Astrocyte (in vitro differentiated cells and primary cell): ENCODE measurements around the gene CABLES1. TPM values are rescaled to one million over a fixed set of nuclear protein-coding genes. Genes with fewer than 3 reads are reported as not detected.

Source experiments
- DNase-seq: peaks from one replicate; pipeline ENCODE4 v3.0.0-alpha.2; 2010; ENCODE audit warnings: low read depth
- FAIRE-seq: peaks from 2 replicates; lab custom pipeline; 2011; peaks lifted over from hg19 to GRCh38; lab: Jason Lieb, UNC
- H2AFZ ChIP-seq: 2 replicates; pipeline ENCODE4 v1.6.0; 2012; ENCODE audit warnings: low read depth, low read length, inconsistent platforms
- H3K27ac ChIP-seq: 2 replicates; pipeline ENCODE4 v1.5.1; 2011; ENCODE audit warnings: low read depth, low read length, inconsistent platforms
- H3K27me3 ChIP-seq: 2 replicates; pipeline ENCODE4 v1.6.0; 2011; ENCODE audit warnings: low read length, inconsistent platforms; ENCODE audit not compliant: insufficient read depth
- H3K36me3 ChIP-seq: 2 replicates; pipeline ENCODE4 v1.5.1; 2011; ENCODE audit warnings: low read length, inconsistent platforms; ENCODE audit not compliant: insufficient read depth
- H3K4me1 ChIP-seq: 2 replicates; pipeline ENCODE4 v1.5.1; 2011; ENCODE audit warnings: low read length, inconsistent platforms; ENCODE audit not compliant: insufficient read depth
- H3K4me2 ChIP-seq: 2 replicates; pipeline ENCODE4 v1.6.0; 2012; ENCODE audit warnings: low read length, inconsistent platforms
- H3K4me3 ChIP-seq: 2 replicates; pipeline ENCODE4 v1.5.1; 2011; ENCODE audit warnings: low read depth, mild to moderate bottlenecking, low read length, inconsistent platforms; ENCODE audit not compliant: insufficient read depth
- H3K79me2 ChIP-seq: 2 replicates; pipeline ENCODE4 v1.6.0; 2012; ENCODE audit warnings: mild to moderate bottlenecking, low read length, inconsistent platforms; ENCODE audit not compliant: insufficient read depth
- H3K9ac ChIP-seq: 2 replicates; pipeline ENCODE4 v1.6.0; 2012; ENCODE audit warnings: mild to moderate bottlenecking, low read length, inconsistent platforms
- H3K9me3 ChIP-seq: 2 replicates; pipeline ENCODE4 v1.5.1; 2012; ENCODE audit warnings: low read depth, mild to moderate bottlenecking, low read length, inconsistent platforms; ENCODE audit not compliant: insufficient read depth
- H4K20me1 ChIP-seq: 2 replicates; pipeline ENCODE4 v1.6.0; 2012; ENCODE audit warnings: low read length, inconsistent platforms; ENCODE audit not compliant: insufficient read depth
- H3K27ac Mint-ChIP-seq: one replicate; pipeline ENCODE4 v1.8.0; 2021; ENCODE audit warnings: mild to moderate bottlenecking, mixed read lengths; ENCODE audit not compliant: unreplicated experiment
- H3K27me3 Mint-ChIP-seq: one replicate; pipeline ENCODE4 v1.8.0; 2021; ENCODE audit warnings: low read depth, mixed read lengths; ENCODE audit not compliant: unreplicated experiment
- H3K36me3 Mint-ChIP-seq: one replicate; pipeline ENCODE4 v1.8.0; 2021; ENCODE audit warnings: low read depth, mixed read lengths; ENCODE audit not compliant: unreplicated experiment
- H3K4me1 Mint-ChIP-seq: one replicate; pipeline ENCODE4 v1.8.0; 2021; ENCODE audit warnings: low read depth, mixed read lengths; ENCODE audit not compliant: unreplicated experiment
- H3K4me3 Mint-ChIP-seq: one replicate; pipeline ENCODE4 v1.8.0; 2021; ENCODE audit warnings: mild to moderate bottlenecking, moderate library complexity, mixed read lengths; ENCODE audit not compliant: unreplicated experiment
- H3K9me3 Mint-ChIP-seq: one replicate; pipeline ENCODE4 v1.8.0; 2021; ENCODE audit warnings: mild to moderate bottlenecking, mixed read lengths; ENCODE audit not compliant: unreplicated experiment
- CTCF ChIP-seq: IDR thresholded peaks from 2 replicates; pipeline ENCODE4 v1.5.1; 2011; ENCODE audit warnings: low read depth, mild to moderate bottlenecking, inconsistent platforms, low read length, moderate library complexity; ENCODE audit not compliant: insufficient read depth
- EZH2 ChIP-seq: IDR thresholded peaks from 2 replicates; pipeline ENCODE4 v1.6.1; 2012; ENCODE audit warnings: mild to moderate bottlenecking, low read length, inconsistent platforms; ENCODE audit not compliant: insufficient read depth
- total RNA-seq: library from RNA; stranded (reverse); gene quantifications from 2 replicates; pipeline ENCODE4 v1.2.1, GENCODE V29; 2021

Gene CABLES1
- total RNA-seq, 1 donor from 2014 or later, result 14.5 TPM

- Mint-ChIP-seq H3K4me1 (peaks cover 6% of the 10 kb centered on the region), H3K27me3 (no peaks in the 10 kb centered on the region), H3K9me3 (peaks cover 2% of the 10 kb centered on the region), H3K4me3 (no peak overlapping the region), H3K27ac (no peak overlapping the region), H3K36me3 (peaks cover 14% of the 10 kb centered on the region)
- no peak overlapping the region for H2AFZ ChIP-seq
- H3K27ac ChIP-seq, result no peak overlapping the region
- TF ChIP-seq CTCF (no peak), EZH2 (no peak)
- DNase-seq (no peak), FAIRE-seq (no peak)
- no peaks in the 10 kb centered on the region for H3K9me3 ChIP-seq
- no peak overlapping the region for H3K9ac ChIP-seq
- no peak overlapping the region for H3K4me3 ChIP-seq
- peaks cover 51% of the 10 kb centered on the region for H3K79me2 ChIP-seq
- H3K4me1 ChIP-seq, result peaks cover 4% of the 10 kb centered on the region
- H3K36me3 ChIP-seq, result no peaks in the 10 kb centered on the region
- peaks cover 32% of the 10 kb centered on the region for H4K20me1 ChIP-seq
- H3K4me2 ChIP-seq, result peak overlapping the region; percentile 25
- no peaks in the 10 kb centered on the region for H3K27me3 ChIP-seq
Observed at GRCh38 chr18:23154823-23155500, 19.7 kb downstream of the CABLES1 start.

- peaks cover 4% of the 10 kb centered on the region for H3K4me1 ChIP-seq
- DNase-seq (no peak), FAIRE-seq (no peak)
- H3K36me3 ChIP-seq, result no peaks in the 10 kb centered on the region
- Mint-ChIP-seq H3K4me1 (peaks cover 6% of the 10 kb centered on the region), H3K4me3 (no peak overlapping the region), H3K27me3 (no peaks in the 10 kb centered on the region), H3K9me3 (peaks cover under 1% of the 10 kb centered on the region), H3K27ac (no peak overlapping the region), H3K36me3 (peaks cover 9% of the 10 kb centered on the region)
- H2AFZ ChIP-seq, result peak overlapping the region; percentile 50
- no peak overlapping the region for H3K4me3 ChIP-seq
- H3K27ac ChIP-seq, result no peak overlapping the region
- no peak for TF ChIP-seq EZH2
- no peak for TF ChIP-seq CTCF
- no peaks in the 10 kb centered on the region for H3K27me3 ChIP-seq
- H3K9me3 ChIP-seq, result no peaks in the 10 kb centered on the region
- H3K79me2 ChIP-seq, result peaks cover 49% of the 10 kb centered on the region
- H3K9ac ChIP-seq, result no peak overlapping the region
- H4K20me1 ChIP-seq, result peaks cover 32% of the 10 kb centered on the region
- H3K4me2 ChIP-seq, result peak overlapping the region; percentile 25
Observed at GRCh38 chr18:23155537-23155936, 20.3 kb downstream of the CABLES1 start.

GRCh38 chr18:23156134-23156533 is 20.8 kb downstream of the CABLES1 start:
- H3K9me3 ChIP-seq, result no peaks in the 10 kb centered on the region
- H3K27ac ChIP-seq, result no peak overlapping the region
- DNase-seq (no peak), FAIRE-seq (no peak)
- H2AFZ ChIP-seq, result no peak overlapping the region
- no peak overlapping the region for H3K4me3 ChIP-seq
- H3K9me3 Mint-ChIP-seq, result no peaks in the 10 kb centered on the region
- TF ChIP-seq EZH2 (no peak), CTCF (no peak)
- H3K27me3 ChIP-seq, result no peaks in the 10 kb centered on the region
- H3K4me1 Mint-ChIP-seq, result peaks cover 6% of the 10 kb centered on the region
- no peaks in the 10 kb centered on the region for H3K36me3 ChIP-seq
- H3K4me2 ChIP-seq, result no peak overlapping the region
- peaks cover 47% of the 10 kb centered on the region for H3K79me2 ChIP-seq
- peaks cover 32% of the 10 kb centered on the region for H4K20me1 ChIP-seq
- peaks cover 4% of the 10 kb centered on the region for H3K4me1 ChIP-seq
- H3K36me3 Mint-ChIP-seq, result peaks cover 7% of the 10 kb centered on the region
- no peak overlapping the region for H3K27ac Mint-ChIP-seq
- no peak overlapping the region for H3K9ac ChIP-seq
- no peak overlapping the region for H3K4me3 Mint-ChIP-seq
- H3K27me3 Mint-ChIP-seq, result no peaks in the 10 kb centered on the region
